HG02763 (cell line): ENCODE measurements around the gene ACER2.
A peak's percentile ranks its signal among the peaks of the same experiment; 100 is the strongest.

Source experiments
- ATAC-seq: cut with Tn5 transposase; IDR thresholded peaks from one replicate; pipeline ENCODE4 v1.9.1; 2021; ENCODE audit warnings: mild to moderate bottlenecking, moderate library complexity; ENCODE audit not compliant: unreplicated experiment

The ACER2 gene

DNA sequence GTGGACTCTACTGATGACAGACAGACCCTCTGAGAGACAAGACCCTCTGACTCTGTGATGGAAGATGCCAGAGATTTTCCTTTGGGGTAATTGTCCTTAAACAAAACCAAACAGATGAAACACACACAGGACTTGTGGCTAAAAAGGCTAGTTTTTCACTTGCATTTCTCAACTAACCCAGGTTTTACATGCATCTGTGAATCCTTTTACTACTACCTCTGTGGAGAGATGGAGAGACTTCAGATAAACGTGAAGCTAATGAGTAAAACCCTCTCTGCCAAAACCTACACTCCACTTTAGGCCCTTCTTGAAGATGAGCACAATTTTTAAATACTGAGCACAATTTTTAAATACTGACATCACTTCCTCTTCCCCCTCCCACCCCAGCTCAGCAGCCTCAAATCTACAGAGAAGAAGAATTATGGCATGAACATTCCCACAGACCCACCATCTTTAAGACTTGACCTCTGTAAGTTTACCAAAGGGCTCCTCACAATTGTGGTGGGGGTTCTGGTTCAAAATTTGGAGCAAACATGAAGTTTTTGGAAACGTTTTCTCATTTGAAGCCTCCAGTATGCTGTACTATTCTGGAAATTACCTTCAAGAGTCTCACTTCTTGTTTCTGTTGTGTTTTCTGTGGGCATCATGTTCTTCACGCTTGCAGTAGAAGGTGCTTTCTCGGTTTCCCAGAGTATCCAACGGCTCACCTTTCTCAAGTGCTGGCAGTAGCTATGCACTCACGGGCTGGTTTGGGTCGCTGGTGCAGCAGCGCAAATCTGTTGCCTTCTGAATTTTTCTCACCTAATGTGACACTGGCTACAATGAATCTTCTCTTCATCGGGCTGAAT lies 42.7 kb downstream of the ACER2 start:
- peak; percentile 83 for ATAC-seq

- ATAC-seq, result no peak
Measured at GRCh38 chr9:19456426-19456825, 47.6 kb downstream of the ACER2 start.

DNA sequence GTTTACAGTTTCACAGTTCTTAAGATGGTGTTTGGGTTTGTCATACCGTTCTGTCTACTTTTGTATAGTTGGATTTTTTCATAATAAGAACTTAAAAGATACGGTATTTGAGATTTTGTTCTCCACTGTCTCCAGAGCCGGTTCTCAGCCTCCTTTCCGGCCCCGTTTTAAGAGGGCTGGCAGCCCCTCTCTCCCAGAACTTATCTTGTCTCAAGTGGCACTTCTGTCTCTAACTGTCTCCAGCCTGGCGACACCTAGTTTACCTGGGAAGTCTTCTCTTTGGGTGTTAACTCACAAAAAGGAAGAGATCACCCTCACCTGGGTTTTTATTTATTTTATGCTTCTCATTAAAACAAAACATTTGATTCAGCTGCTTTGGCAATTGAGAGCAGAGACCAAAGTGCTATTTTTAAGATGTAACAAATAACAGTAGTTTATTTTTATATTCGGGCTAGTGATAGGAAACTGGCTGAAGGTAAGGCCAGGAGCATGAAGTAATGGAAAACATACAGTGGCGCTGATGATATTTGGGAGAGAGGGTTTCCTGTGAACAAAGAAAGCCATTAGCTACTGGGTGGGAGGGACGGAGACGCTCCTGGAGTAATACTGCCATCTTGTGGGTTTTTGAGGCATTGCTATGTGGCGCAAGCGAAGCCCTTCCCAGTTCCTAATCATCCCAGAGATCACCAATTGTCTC lies 48.3 kb downstream of the ACER2 start:
- peak; percentile 90 for ATAC-seq

GRCh38 chr9:19457693-19458009 lies 48.8 kb downstream of the ACER2 start:
- ATAC-seq, result peak; percentile 15

- no peak for ATAC-seq
Measured at GRCh38 chr9:19460243-19460642, 51.4 kb downstream of the ACER2 start.

DNA sequence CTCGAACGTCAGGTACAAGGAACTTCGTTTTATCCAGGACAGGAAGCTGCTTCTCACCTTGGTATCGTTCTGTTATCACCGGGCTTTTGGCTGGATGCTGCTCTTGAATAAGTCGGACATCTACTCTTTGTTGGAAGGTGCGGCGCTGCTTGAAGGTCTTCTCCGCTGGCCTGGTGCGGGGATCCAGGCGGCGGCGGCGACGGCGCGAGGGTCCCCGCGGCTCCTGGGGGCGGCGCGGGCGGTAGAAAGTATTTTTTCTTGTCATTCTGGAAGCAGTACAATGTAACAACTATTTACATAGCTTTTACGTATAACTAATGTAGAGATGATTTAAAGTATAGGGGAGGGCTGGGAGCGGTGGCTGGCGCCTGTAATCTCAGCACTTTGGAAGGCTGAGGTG lies 52.3 kb downstream of the ACER2 start:
- no peak for ATAC-seq

DNA sequence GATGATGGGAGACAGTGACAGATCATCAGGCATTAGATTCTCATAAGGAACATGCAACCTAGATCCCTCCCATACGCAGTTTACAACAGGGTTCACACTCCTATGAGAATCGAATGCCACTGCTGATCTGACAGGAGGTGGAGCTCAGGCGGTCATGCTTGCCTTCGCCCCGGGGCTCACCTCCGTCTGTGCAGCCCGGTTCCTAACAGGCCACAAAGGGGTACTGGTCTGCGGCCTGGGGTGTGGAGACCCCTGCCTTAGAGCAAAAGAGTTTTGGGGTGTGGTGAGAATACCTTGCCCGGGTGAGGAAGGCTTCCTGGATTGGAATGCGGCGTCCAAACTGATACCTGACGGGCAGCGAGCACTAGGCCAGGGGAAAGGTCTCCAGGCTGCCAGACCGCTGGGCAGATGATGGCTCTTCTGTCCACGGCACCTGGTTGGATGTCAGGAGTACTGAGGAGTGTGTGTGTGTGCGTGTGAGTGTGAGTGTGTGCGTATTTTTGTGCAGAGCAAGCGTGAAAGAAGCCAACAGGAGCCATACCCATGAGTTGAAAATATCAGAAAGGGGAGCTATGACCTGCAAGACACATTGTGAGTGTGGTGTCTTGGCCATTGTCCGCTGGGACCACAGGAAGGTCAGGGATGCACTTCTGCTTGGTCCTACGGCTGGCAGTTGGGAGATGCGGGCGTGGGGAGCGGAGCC lies 55.4 kb downstream of the ACER2 start:
- ATAC-seq, result no peak

- peak; percentile 89 for ATAC-seq
Measured at GRCh38 chr9:19464764-19465585, 56.2 kb downstream of the ACER2 start.

DNA sequence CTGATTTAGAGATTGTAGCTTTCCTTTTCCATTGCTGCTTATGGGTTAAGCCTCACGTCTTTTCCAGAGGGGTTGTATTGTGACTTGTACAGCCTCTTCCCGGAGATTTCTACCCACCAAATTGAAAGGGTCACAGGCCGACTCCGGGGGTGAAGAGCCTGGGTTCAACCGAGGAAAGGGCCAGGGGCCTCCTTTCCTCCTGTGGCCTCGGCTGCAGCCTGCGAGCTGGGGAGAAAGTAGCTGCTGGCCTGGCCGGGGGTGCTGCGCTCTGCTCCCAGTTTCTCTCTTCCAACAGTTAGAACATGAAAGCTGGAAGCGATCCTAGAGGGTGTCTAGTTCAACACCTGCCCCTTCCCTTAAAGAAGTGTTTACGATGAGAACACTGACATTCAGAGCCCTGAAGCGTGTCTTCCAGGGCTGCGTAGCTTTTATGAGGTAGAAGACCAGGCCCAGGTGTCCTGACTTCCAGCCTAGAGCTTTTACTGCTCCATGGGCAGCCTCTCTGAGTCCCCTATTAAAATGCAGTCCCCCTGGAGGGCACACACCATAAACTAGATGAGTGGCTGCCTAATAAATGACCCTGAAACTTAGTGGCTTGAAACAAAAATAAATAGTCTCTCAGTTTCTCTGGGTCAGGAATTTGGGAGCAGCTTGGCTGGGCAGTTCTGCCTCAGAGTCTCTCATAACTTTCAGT lies 56.9 kb downstream of the ACER2 start:
- ATAC-seq, result no peak

DNA sequence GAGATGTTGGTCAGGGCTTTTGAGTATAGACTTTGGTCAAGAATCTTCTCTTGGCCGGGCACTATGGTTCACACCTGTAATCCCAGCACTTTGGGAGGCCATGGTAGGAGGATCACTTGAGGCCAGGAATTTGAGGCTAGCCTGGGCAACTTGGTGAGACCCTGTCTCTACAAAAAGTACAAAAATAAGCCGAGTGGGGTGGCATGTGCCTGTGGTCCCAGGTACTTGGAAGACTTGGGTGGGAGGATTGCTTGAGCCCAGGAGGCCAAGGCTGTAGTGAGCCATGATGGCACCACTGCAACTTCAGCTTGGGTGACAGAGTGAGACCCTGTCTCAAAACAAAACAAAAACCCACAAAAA lies 57.5 kb downstream of the ACER2 start:
- no peak for ATAC-seq

DNA sequence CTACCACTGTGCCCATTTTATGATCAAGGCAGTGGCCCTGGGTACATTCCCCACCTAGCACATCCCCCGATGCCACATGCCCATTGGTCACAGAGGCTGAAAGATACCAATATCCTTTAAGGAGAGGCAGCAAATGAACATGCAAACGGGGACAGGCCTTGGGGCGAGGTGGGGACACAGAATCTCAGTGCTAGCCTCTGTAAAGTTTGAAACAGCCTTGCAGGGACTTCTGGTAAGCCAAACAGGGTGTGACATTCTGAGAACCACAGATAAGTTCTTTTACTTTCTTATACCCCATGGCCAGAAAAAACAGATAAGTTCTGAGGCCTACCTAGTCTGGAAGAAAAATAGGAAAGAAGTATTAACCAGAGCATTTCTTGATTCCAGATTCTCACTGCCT lies 60.5 kb downstream of the ACER2 start:
- no peak for ATAC-seq

- no peak for ATAC-seq
Measured at GRCh38 chr9:19470567-19470966, 61.8 kb downstream of the ACER2 start.

GRCh38 chr9:19470981-19471650 lies 62.3 kb downstream of the ACER2 start:
- no peak for ATAC-seq

DNA sequence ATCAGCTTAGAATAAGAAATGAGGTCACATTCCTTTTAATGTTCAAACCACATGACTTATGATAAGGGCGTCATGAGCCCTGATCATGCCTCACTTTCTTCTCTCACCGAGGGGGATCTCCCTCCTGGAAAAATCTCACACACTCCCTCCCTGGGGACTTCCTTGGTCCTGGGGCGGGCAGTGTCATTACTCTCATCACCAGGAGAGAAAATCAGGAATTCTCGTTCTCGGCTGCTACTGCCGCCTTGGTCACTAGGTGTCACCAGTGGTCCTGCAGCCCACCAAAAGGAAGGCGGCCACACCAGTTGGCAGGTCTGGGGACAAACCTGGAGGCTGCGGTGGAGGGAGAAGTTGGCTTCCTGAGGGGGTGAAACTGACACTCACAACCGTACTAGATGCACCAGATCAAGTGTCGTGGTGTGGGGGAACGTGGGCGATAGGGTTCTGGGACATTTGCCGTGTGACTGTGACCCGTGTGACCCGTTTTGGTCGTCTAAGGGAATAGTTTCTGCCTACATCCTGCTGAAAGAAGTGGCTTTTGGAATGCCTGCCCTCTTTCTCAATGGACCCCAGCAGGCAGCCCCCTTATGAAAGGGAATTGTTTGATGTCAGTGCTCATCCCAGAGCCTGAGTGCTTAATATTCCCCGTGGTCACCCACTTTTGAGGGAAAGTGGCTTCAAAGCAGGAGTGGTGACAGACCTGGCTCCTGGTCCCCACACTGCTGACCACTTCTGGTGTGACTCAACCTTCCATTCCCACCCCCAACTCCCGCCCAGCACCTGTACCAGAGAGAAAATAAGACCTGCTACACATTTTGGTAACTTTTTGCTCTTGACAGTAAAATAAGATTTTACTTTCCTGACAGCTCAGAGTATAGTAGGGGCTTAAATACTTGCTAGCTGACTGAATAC lies 63.2 kb downstream of the ACER2 start:
- peak; percentile 64 for ATAC-seq

DNA sequence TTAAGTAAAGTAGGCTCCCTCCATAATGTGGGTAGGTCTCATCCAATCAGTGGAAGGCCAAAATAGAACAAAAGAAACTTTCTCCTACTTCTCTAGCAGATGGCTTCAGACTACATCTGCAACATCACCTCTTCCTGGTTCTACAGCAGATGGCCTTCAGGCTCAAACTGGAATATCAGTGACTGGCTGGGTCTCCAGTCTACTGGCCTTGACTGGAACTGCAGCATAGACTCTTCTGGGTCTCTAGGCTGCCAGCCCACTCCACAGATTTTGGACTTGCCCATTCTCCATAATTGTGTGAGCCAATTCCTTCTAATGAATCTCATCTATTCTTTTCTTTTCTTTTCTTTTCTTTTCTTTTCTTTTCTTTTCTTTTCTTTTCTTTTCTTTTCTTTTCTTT lies 64.8 kb downstream of the ACER2 start:
- no peak for ATAC-seq

DNA sequence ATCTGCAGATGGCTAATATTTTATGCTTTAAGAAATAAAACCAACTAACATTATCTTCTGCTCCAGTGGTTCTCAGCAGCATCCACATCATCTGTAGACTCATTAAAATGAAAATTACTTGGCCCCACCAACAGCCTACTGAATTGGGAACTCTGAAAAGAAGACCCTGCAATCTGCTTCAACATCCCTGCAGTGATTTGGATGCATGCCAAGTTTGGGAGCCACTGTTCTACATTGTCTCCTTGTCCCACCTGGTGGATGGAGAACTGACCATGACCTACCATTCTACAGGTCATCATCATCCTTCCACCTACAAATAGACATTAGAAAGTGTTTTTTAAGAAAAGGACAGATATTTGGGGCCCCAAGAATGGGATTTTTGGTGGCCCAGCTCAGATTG lies 71.1 kb downstream of the ACER2 start:
- ATAC-seq, result no peak

GRCh38 chr9:19480345-19480744 lies 71.5 kb downstream of the ACER2 start:
- no peak for ATAC-seq

GRCh38 chr9:19481121-19481870 lies 72.5 kb downstream of the ACER2 start:
- no peak for ATAC-seq
